H7 (cell line): Measurements from ENCODE around the gene PSEN1. TPM values are rescaled to one million over a fixed set of nuclear protein-coding genes. Genes with fewer than 3 reads are reported as not detected.

ENCODE experiments used
- DNase-seq: peaks from one replicate; pipeline ENCODE4 v3.0.0; 2012
- H3K27me3 ChIP-seq: 2 replicates; pipeline ENCODE4 v1.6.0; 2011; ENCODE audit warnings: mild to moderate bottlenecking, low read length; ENCODE audit not compliant: control insufficient read depth, insufficient read depth
- H3K36me3 ChIP-seq: replicated peaks from 2 replicates; pipeline ENCODE4 v1.5.1; 2011; ENCODE audit warnings: low read length; ENCODE audit not compliant: control insufficient read depth, insufficient read depth
- H3K4me3 ChIP-seq: 2 replicates; pipeline ENCODE4 v1.5.1; 2011; ENCODE audit warnings: low read depth, mild to moderate bottlenecking, control low read depth, low read length, moderate library complexity; ENCODE audit not compliant: insufficient read depth
- total RNA-seq: library from RNA; depleted of rRNA; stranded (reverse); fragments of >200 nt; shearing (Covaris generic); gene quantifications from 2 replicates; pipeline ENCODE4 v1.2.3, GENCODE V29; 2014; rRNA removed

Gene PSEN1
- 13.4 and 18.8 TPM in 2 replicates for total RNA-seq

DNA sequence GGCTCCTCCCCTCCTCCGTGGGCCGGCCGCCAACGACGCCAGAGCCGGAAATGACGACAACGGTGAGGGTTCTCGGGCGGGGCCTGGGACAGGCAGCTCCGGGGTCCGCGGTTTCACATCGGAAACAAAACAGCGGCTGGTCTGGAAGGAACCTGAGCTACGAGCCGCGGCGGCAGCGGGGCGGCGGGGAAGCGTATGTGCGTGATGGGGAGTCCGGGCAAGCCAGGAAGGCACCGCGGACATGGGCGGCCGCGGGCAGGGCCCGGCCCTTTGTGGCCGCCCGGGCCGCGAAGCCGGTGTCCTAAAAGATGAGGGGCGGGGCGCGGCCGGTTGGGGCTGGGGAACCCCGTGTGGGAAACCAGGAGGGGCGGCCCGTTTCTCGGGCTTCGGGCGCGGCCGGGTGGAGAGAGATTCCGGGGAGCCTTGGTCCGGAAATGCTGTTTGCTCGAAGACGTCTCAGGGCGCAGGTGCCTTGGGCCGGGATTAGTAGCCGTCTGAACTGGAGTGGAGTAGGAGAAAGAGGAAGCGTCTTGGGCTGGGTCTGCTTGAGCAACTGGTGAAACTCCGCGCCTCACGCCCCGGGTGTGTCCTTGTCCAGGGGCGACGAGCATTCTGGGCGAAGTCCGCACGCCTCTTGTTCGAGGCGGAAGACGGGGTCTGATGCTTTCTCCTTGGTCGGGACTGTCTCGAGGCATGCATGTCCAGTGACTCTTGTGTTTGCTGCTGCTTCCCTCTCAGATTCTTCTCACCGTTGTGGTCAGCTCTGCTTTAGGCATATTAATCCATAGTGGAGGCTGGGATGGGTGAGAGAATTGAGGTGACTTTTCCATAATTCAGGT, at the start of gene PSEN1:
Gene PSEN1 (plus strand): TSS at position 121 of the 839 bp plus-strand sequence. CDS start 11,513 bp downstream, outside the sequence.
- Histone ChIP-seq H3K4me3 (peak within 1 kb of the TSS; percentile 79), H3K27me3 (no peaks in the 10 kb centered on the region), H3K36me3 (no peaks in the 10 kb centered on the region)
- peak; percentile 98 for DNase-seq

DNA sequence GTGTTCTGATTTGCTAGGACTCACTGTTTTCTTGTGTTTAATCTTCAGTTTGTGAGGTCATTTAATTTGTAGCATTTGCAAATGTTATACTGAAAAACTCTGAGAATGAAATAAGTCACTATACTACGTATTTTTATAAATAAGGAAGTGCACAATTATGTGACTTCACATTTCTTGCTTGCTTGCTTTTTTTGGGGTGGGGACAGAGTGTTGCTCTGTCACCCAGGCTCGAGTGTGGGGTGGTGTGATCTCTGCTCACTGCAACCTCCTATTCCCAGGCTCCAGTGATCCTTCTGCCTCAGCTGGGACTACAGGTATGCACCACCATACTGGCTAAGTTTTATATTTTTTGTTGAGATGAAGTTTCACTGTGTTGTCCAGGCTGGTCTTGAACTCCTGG, 45.3 kb upstream of the PSEN1 start:
- Histone ChIP-seq H3K27me3 (no peaks in the 10 kb centered on the region), H3K4me3 (no peak overlapping the region), H3K36me3 (peaks cover 26% of the 10 kb centered on the region)
- DNase-seq, result no peak

DNA sequence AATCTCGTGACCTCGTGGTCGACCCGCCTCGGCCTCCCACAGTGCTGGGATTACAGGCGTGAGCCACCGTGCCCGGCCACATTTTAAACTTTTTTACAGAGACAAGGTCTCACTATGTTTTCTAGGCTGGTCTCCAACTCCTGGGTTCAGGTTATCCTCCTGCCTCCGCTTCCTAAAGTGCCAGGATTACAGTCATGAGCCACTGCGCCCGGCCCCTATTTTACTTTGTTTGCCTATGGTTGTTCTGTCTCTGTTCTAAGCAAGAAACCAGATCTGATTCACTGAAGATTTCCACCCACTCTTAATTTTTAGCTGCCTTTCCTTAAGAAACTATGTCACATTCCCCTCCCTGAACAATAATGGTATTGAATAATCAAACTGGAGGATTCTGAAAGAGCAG, 38.9 kb upstream of the PSEN1 start:
- DNase-seq, result no peak
- H3K36me3 ChIP-seq, result peaks cover 21% of the 10 kb centered on the region
- H3K4me3 ChIP-seq, result no peak overlapping the region
- no peaks in the 10 kb centered on the region for H3K27me3 ChIP-seq

DNA sequence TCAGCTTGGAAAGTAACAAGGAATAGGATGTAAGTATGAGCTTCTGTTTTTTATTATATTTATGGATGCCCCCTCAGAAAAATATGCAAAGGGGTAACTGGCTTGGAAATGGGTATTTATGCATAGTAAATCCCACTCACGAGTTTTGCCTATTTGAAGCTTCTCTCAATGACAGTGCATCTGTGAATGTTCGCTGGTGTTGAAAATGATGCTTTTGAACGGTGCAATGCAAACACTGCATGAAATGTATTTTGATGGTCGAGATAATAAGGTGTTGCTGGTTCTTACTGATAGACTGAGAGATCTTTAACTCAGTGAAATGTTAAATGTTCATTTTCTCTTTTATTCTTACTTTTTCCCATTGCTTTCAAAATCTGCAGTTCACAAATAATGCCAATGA, 36.0 kb upstream of the PSEN1 start:
- DNase-seq, result no peak
- Histone ChIP-seq H3K4me3 (no peak overlapping the region), H3K36me3 (peaks cover 36% of the 10 kb centered on the region), H3K27me3 (no peaks in the 10 kb centered on the region)

DNA sequence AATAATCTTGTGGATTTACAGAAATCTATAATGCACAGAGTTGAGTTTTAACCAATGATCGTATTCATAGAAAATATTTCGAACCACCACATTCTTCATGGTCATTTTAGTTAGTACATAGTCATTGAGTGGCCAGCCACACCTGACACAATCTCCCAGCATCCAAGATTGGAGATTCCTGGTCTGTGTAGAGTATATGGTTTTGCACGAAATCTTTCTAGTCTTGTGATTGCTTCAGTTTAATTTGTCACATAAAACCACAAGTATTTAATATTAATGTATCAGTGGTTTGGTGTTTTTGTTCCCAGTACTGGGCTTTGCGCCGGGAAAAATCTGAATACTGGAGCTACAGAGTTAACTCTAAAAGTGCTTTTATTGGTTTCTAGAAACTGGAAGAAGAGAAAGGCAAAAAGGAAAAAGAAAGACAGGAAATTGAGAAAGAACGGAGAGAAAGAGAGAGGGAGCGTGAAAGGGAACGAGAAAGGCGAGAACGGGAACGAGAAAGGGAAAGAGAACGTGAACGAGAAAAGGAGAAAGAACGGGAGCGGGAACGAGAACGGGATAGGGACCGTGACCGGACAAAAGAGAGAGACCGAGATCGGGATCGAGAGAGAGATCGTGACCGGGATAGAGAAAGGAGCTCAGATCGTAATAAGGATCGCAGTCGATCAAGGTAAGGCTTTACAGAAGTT, 33.4 kb upstream of the PSEN1 start:
- Histone ChIP-seq H3K4me3 (no peak overlapping the region), H3K27me3 (no peaks in the 10 kb centered on the region), H3K36me3 (peaks cover 43% of the 10 kb centered on the region)
- no peak for DNase-seq

GRCh38 chr14:73105050-73105449, 31.3 kb upstream of the PSEN1 start:
- Histone ChIP-seq H3K36me3 (peaks cover 48% of the 10 kb centered on the region), H3K4me3 (no peak overlapping the region), H3K27me3 (no peaks in the 10 kb centered on the region)
- DNase-seq, result no peak

DNA sequence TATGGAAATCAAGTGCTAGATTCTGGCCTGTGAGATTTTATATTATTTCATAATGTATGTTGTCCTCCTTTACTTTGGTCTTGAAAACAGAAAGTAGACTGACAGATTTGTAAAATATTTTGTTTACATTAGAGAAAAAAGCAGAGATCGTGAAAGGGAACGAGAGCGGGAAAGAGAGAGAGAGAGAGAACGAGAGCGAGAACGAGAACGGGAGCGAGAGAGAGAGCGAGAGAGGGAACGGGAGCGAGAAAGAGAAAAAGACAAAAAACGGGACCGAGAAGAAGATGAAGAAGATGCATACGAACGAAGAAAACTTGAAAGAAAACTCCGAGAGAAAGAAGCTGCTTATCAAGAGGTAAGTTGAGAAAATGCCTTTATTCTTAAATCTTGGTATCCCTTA, 30.6 kb upstream of the PSEN1 start:
- Histone ChIP-seq H3K27me3 (no peaks in the 10 kb centered on the region), H3K36me3 (peaks cover 46% of the 10 kb centered on the region), H3K4me3 (no peak overlapping the region)
- no peak for DNase-seq

DNA sequence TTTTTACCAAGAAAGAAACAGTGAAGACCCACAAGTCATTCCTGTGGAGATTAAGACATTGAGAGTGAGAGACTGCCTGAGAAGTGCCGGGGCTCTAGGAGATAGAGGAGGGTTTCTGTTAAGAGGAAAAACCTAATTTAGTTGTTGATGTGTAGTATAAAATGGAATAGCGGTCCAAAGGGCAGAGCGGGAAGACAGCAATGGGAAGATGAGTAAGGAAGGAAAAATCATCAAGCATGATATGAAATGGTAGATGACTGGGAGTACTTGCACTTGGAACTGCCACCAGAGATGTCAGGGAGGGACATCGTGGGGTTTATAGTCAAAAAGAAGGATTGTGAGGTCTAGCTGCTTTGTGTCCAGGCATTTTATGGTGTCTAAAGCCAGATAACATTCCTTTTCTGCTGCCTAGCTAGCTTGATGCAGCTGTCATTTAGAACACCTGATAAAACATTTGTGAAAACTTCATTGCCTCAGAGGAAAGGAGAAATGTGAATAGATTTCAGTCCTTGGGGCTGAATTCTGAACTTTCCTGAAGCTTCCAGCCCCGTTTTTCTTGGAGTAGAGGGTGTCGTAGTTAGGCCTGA, 20.1 kb upstream of the PSEN1 start:
- Histone ChIP-seq H3K36me3 (peaks cover 24% of the 10 kb centered on the region), H3K4me3 (no peak overlapping the region), H3K27me3 (no peaks in the 10 kb centered on the region)
- DNase-seq, result no peak

DNA sequence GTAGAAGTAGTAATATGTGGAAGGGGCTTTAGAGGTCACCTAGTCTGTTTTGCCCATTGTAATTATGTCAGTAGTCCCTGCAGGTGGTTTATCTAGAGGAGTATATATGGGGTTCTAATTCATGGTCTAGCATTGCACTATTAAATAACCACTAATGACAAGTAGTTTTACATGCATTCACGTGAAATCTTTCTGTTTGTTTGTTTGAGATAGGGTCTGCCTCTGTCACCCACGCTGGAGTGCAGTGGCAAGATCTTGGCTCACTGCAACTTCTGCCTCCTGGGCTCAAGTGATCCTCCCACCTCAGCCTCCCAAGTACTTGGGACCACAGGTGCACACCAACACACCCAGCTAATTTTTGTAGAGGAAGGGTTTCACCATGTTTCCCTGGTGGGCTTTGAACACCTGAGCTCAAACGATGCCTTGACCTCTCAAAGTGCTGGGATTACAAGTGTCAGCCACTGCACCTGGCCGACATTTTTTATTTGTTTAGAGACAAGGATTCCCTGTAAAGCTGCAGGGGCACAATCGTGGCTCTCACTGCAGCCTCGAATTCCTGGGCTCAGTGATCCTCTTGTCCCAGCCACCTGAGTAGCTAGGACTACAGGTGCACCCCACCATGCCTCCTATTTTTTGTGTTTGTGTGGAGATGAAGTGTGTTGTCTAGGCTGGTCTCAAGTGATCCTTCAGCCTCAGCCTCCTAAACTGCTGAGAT, 12.0 kb upstream of the PSEN1 start:
- peaks cover 7% of the 10 kb centered on the region for H3K36me3 ChIP-seq
- no peak overlapping the region for H3K4me3 ChIP-seq
- no peak for DNase-seq
- H3K27me3 ChIP-seq, result no peaks in the 10 kb centered on the region; the same call in 1 of the 2 replicates

GRCh38 chr14:73125169-73125588, 11.1 kb upstream of the PSEN1 start:
- no peaks in the 10 kb centered on the region; the same call in 1 of the 2 replicates for H3K27me3 ChIP-seq
- peaks cover 6% of the 10 kb centered on the region for H3K36me3 ChIP-seq
- no peak for DNase-seq
- no peak overlapping the region for H3K4me3 ChIP-seq

GRCh38 chr14:73125746-73126145, 10.6 kb upstream of the PSEN1 start:
- no peak overlapping the region for H3K4me3 ChIP-seq
- peaks cover 4% of the 10 kb centered on the region; the same call in 1 of the 2 replicates for H3K36me3 ChIP-seq
- DNase-seq, result peak; percentile 34
- H3K27me3 ChIP-seq, result no peaks in the 10 kb centered on the region; the same call in 1 of the 2 replicates

GRCh38 chr14:73133795-73134194, 2.5 kb upstream of the PSEN1 start:
- H3K4me3 ChIP-seq, result no peak overlapping the region
- no peak for DNase-seq
- H3K27me3 ChIP-seq, result no peaks in the 10 kb centered on the region; the same call in 1 of the 2 replicates
- H3K36me3 ChIP-seq, result no peaks in the 10 kb centered on the region

DNA sequence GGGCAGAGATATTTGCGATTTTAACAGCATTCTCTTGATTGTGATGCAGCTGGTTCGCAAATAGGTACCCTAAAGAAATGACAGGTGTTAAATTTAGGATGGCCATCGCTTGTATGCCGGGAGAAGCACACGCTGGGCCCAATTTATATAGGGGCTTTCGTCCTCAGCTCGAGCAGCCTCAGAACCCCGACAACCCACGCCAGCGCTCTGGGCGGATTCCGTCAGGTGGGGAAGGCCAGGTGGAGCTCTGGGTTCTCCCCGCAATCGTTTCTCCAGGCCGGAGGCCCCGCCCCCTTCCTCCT, 271 bp upstream of the PSEN1 start:
- no peak for DNase-seq
- H3K27me3 ChIP-seq, result no peaks in the 10 kb centered on the region
- H3K4me3 ChIP-seq, result peak overlapping the region; percentile 79
- H3K36me3 ChIP-seq, result no peaks in the 10 kb centered on the region

DNA sequence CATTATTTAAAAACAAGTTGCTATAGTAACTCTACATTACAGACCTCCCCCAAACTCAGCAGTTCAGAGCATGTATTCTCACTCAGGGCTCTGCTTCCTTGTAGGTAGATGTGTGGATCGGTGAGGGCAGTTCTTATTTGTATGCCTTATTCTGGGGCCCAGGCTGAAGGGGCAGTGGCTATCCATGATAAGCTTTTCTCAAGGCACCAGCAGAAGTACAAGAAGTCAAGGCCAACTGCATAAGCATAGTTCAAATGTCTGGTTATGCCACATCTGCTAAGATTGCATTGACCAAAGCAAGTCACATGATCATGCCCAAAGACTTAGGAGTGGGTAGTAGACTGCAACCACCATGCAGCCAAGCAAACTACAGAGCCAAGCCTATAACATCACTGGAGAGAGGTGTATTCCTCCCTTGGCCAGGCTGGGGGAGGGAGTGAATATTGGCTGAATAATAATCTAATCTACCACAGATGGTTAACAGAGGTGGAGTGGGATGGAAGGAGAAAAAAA, 4.6 kb downstream of the PSEN1 start:
- Histone ChIP-seq H3K27me3 (no peaks in the 10 kb centered on the region), H3K36me3 (no peaks in the 10 kb centered on the region), H3K4me3 (no peak overlapping the region)
- DNase-seq, result no peak
